ENCODE measurements around the gene SLC22A25. TPM values are rescaled to one million over a fixed set of nuclear protein-coding genes. Genes with fewer than 3 reads are reported as not detected.

SLC22A25 gene
- polyA plus RNA-seq, 3 donors, result not detected

DNA sequence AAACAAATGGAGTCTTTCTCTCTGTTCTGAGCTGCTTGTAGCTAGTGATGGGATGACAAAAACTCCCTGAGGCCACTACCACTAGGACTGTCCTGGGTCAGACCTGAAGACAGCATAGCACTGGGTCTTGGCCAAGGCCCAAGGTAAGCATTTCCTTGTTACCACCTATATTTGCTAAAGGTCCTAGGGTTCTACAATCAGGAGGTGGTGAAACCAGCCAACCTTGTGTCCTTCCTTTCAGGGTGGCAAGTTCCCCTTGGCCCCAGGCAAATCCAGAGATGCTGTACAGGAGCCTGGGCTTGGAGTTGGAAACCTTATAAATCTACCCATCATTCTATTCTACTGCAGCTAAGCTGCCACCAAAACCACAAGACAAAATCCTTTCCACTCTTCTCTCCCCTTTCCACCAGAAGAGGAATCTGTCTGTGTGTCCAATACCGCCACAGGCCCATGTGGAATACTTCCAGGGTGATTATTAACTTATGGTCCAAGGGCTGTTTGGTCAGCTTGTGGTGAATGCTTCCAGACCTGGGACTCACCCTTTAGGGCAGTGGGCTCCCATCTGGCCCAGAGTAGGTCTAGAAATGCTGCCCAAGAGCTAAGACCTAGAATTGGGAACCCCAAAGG lies 16.8 kb downstream of the SLC22A25 start:
- H3K36me3 Mint-ChIP-seq, result no peaks in the 10 kb centered on the region
- no peaks in the 10 kb centered on the region for H3K4me1 Mint-ChIP-seq
- TF ChIP-seq, protein P1, sequence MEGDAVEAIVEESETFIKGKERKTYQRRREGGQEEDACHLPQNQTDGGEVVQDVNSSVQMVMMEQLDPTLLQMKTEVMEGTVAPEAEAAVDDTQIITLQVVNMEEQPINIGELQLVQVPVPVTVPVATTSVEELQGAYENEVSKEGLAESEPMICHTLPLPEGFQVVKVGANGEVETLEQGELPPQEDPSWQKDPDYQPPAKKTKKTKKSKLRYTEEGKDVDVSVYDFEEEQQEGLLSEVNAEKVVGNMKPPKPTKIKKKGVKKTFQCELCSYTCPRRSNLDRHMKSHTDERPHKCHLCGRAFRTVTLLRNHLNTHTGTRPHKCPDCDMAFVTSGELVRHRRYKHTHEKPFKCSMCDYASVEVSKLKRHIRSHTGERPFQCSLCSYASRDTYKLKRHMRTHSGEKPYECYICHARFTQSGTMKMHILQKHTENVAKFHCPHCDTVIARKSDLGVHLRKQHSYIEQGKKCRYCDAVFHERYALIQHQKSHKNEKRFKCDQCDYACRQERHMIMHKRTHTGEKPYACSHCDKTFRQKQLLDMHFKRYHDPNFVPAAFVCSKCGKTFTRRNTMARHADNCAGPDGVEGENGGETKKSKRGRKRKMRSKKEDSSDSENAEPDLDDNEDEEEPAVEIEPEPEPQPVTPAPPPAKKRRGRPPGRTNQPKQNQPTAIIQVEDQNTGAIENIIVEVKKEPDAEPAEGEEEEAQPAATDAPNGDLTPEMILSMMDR (IDR thresholded peaks at IDR 0.05), result no peak
- Histone ChIP-seq H2AFZ (ENCODE audit: insufficient read depth, low read depth, low read length, poor library complexity, severe bottlenecking) (no peak overlapping the region), H3K36me3 (replicated peaks in 1 of 2; ENCODE audit: control insufficient read depth in 1 of 2, insufficient read depth in 2 of 2, low read length in 2 of 2) (no peaks in the 10 kb centered on the region), H3K79me2 (ENCODE audit: insufficient read depth, low read length) (no peaks in the 10 kb centered on the region), H3K27ac (ENCODE audit: low read depth in 1 of 2, low read length in 2 of 2) (no peak overlapping the region), H3K4me3 (replicated peaks in 1 of 3; ENCODE audit: low read depth in 2 of 3, low read length in 3 of 3) (no peak overlapping the region), H3K27me3 (ENCODE audit: control insufficient read depth in 2 of 2, insufficient read depth in 2 of 2, low read length in 2 of 2) (peaks cover 0 to 6% of the 10 kb centered on the region in 2 donors), H3K9me3 (replicated peaks in 1 of 2; ENCODE audit: control insufficient read depth in 1 of 2, insufficient read depth in 1 of 2, low read length in 2 of 2) (no peaks in the 10 kb centered on the region), H3K4me2 (replicated peaks; ENCODE audit: extremely low read depth, low read length, poor library complexity, severe bottlenecking) (no peak overlapping the region), H3K4me1 (ENCODE audit: control insufficient read depth in 1 of 2, insufficient read depth in 2 of 2, low read length in 2 of 2) (no peaks in the 10 kb centered on the region), H4K20me1 (ENCODE audit: insufficient read depth, low read length) (no peaks in the 10 kb centered on the region), H3K9ac (ENCODE audit: insufficient read depth, low read length, poor library complexity, severe bottlenecking) (no peak overlapping the region)
- H3K27ac Mint-ChIP-seq, result no peak overlapping the region
- intact Hi-C loops (cut with micrococcal nuclease), result no loop called here
- H3K27me3 Mint-ChIP-seq (ENCODE audit: low read depth in 3 of 3), result peaks cover 4 to 20% (median 4%) of the 10 kb centered on the region in 3 donors
- no peak for DNase-seq
- peaks cover 0 to 2% (median 0%) of the 10 kb centered on the region in 7 donors for H3K9me3 Mint-ChIP-seq
- 80% methylated on average over 1 of the region's 1 CpG for WGBS (ENCODE audit: insufficient coverage)
- no peak overlapping the region for H3K4me3 Mint-ChIP-seq

DNA sequence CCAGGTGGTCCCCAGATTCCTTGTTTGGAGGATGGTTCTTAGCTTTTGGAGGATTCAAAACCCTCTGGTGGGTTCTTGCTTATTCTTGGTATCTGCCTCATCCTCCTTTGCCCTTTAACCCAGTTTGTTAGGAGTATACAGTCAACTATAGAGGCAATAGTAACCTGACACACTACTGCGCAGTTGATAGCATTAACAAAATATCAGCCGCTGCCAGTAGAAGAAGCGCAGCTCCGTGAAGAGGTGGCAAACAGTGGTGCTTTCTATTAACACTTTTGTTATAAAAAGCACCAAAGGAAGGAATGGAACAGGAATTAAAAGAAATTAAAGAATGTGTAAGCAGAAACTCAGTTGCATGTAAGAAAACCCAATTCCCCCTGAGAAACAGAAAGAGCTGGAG lies 29.3 kb downstream of the SLC22A25 start:
- no peak overlapping the region for H2AFZ ChIP-seq (ENCODE audit: insufficient read depth, low read depth, low read length, poor library complexity, severe bottlenecking)
- H3K27me3 ChIP-seq (ENCODE audit: control insufficient read depth in 2 of 2, insufficient read depth in 2 of 2, low read length in 2 of 2), result no peaks in the 10 kb centered on the region
- H3K4me2 ChIP-seq (replicated peaks; ENCODE audit: extremely low read depth, low read length, poor library complexity, severe bottlenecking), result no peak overlapping the region
- no peak overlapping the region for H3K4me3 ChIP-seq (replicated peaks in 1 of 3; ENCODE audit: low read depth in 2 of 3, low read length in 3 of 3)
- H3K79me2 ChIP-seq (ENCODE audit: insufficient read depth, low read length), result no peaks in the 10 kb centered on the region
- no peaks in the 10 kb centered on the region for H3K36me3 ChIP-seq (replicated peaks in 1 of 2; ENCODE audit: control insufficient read depth in 1 of 2, insufficient read depth in 2 of 2, low read length in 2 of 2)
- intact Hi-C loops (cut with micrococcal nuclease), result no loop called here
- no CpG with 5 or more reads among the region's 4 CpGs for WGBS (ENCODE audit: insufficient coverage)
- DNase-seq, result no peak
- peaks cover 9% of the 10 kb centered on the region for H3K4me1 Mint-ChIP-seq
- H3K4me3 Mint-ChIP-seq, result no peak overlapping the region
- peaks cover 2 to 8% (median 2%) of the 10 kb centered on the region in 3 donors for H3K27me3 Mint-ChIP-seq (ENCODE audit: low read depth in 3 of 3)
- TF ChIP-seq, protein P1 (IDR thresholded peaks at IDR 0.05), result no peak
- no peak overlapping the region for H3K9ac ChIP-seq (ENCODE audit: insufficient read depth, low read length, poor library complexity, severe bottlenecking)
- H3K36me3 Mint-ChIP-seq, result no peaks in the 10 kb centered on the region
- peaks cover 0 to 2% (median 0%) of the 10 kb centered on the region in 7 donors for H3K9me3 Mint-ChIP-seq
- no peaks in the 10 kb centered on the region for H3K9me3 ChIP-seq (replicated peaks in 1 of 2; ENCODE audit: control insufficient read depth in 1 of 2, insufficient read depth in 1 of 2, low read length in 2 of 2)
- H3K27ac ChIP-seq (ENCODE audit: low read depth in 1 of 2, low read length in 2 of 2), result no peak overlapping the region
- H3K4me1 ChIP-seq (ENCODE audit: control insufficient read depth in 1 of 2, insufficient read depth in 2 of 2, low read length in 2 of 2), result no peaks in the 10 kb centered on the region
- H4K20me1 ChIP-seq (ENCODE audit: insufficient read depth, low read length), result no peaks in the 10 kb centered on the region
- H3K27ac Mint-ChIP-seq, result no peak overlapping the region

Measured in CD14-positive monocyte (primary cell).